Measurements from ENCODE around the gene ZNF512. TPM values are rescaled to one million over a fixed set of nuclear protein-coding genes. Genes with fewer than 3 reads are reported as not detected.

The ZNF512 gene
- total and polyA plus RNA-seq, 2 of the 13 experiments (the other 11 are each of a cell fraction or from before 2014, with no cell fraction given) = 29.8 to 31.0 TPM

DNA sequence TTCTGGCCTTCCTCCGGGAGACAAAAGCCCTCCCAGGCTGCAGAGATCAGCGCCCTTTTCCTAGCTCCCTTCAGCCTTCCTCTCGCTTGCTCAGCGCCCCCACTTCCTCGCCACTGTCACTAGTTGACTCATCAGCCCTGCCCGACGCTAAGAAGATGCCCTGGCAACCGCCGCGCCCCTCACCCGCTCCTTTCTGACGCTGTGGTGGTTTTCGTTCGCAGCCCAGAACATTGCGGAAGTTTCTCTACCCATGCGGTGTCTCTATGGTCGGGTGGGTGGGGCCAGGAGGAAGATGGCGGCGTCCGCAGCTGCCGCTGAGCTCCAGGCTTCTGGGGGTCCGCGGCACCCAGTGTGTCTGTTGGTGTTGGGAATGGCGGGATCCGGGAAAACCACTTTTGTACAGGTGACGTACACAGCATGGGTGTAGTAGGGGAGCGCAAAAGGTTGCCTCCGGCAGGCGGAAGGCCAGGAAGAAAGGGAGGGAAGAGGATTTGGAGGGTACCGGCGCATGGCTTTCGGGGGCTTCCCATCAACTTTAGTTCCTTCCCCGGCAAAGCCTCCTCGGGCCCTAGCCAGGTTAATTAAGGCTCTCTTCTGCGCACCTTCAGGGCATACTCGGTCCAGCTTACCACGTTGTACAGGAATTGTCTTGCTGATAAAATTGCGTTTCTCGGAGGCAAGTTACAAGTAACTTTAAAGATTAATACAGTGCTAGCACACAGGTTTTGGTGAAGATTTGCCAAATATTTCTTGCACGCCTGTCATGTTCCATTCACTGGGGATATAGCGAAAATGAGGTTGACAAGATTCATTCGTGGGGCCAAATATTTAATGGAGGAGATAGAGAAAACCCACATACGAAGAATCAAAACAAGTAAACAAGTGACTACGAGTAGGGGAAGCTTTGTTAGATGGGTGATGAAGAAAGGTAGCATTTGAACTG, 46.2 kb downstream of the ZNF512 start, which contains the start of the genes CCDC121 and GPN1 (continued):
- TF ChIP-seq MEF2D (CRISPR knock-in tag; IDR thresholded peaks at IDR 0.05) (peak; percentile 81; the same call in 1 of the 2 replicates), RBM22 (optimal IDR thresholded peaks at IDR 0.05; ENCODE audit: low read length) (peak; percentile 58), ZNF256 (CRISPR knock-in tag; conservative IDR thresholded peaks at IDR 0.05) (0 out of 2 replicates have a peak, but pooled peaks have one; percentile 50), ZNF775 (CRISPR knock-in tag; IDR thresholded peaks at IDR 0.05; ENCODE audit: borderline replicate concordance) (no peak), SMAD1 (CRISPR knock-in tag; IDR thresholded peaks at IDR 0.05; ENCODE audit: borderline replicate concordance, low read depth) (peak; percentile 98), GPN1 (CRISPR knock-in tag; IDR thresholded peaks at IDR 0.05; ENCODE audit: borderline replicate concordance) (peak; percentile 83; the same call in 1 of the 2 replicates), JUNB (CRISPR knock-in tag; IDR thresholded peaks at IDR 0.05; ENCODE audit: borderline replicate concordance) (no peak; the same call in 1 of the 2 replicates), MIER2 (CRISPR knock-in tag; IDR thresholded peaks at IDR 0.05) (peak; percentile 22; the same call in 1 of the 2 replicates), ZBTB7A (CRISPR knock-in tag; IDR thresholded peaks at IDR 0.05) (peak; percentile 84), ZNF577 (CRISPR knock-in tag; IDR thresholded peaks at IDR 0.05; ENCODE audit: borderline replicate concordance, low read depth) (0 out of 2 replicates have a peak, but pooled peaks have one; percentile 11), HNRNPLL (IDR thresholded peaks at IDR 0.05; ENCODE audit: low read depth, low read length, poor library complexity, severe bottlenecking) (peak; percentile 96), SP140L (CRISPR knock-in tag; IDR thresholded peaks at IDR 0.05; ENCODE audit: borderline replicate concordance) (peak; percentile 66; the same call in 1 of the 2 replicates), REXO4 (CRISPR knock-in tag; IDR thresholded peaks at IDR 0.05; ENCODE audit: borderline replicate concordance) (no peak), JUN (CRISPR knock-in tag; IDR thresholded peaks at IDR 0.05) (peak; percentile 65; the same call in 1 of the 2 replicates), ZNF703 (CRISPR knock-in tag; IDR thresholded peaks at IDR 0.05; ENCODE audit: borderline replicate concordance) (no peak), CAMTA2 (CRISPR knock-in tag; IDR thresholded peaks at IDR 0.05; ENCODE audit: borderline replicate concordance) (peak; percentile 42; the same call in 1 of the 2 replicates), AGO1 (IDR thresholded peaks at IDR 0.05; ENCODE audit: low read depth, low read length, poor library complexity, severe bottlenecking) (peak; percentile 81), TMF1 (CRISPR knock-in tag; IDR thresholded peaks at IDR 0.05; ENCODE audit: low read depth) (peak; percentile 56; the same call in 1 of the 2 replicates), ADNP (CRISPR knock-in tag; IDR thresholded peaks at IDR 0.05) (no peak), ZNF251 (CRISPR knock-in tag; IDR thresholded peaks at IDR 0.05) (no peak), FOSL2 (CRISPR knock-in tag; IDR thresholded peaks at IDR 0.05) (peak; percentile 94), CHD4 (IDR thresholded peaks at IDR 0.05; ENCODE audit: borderline replicate concordance, low read length) (no peak)
- TF ChIP-seq, protein P1, sequence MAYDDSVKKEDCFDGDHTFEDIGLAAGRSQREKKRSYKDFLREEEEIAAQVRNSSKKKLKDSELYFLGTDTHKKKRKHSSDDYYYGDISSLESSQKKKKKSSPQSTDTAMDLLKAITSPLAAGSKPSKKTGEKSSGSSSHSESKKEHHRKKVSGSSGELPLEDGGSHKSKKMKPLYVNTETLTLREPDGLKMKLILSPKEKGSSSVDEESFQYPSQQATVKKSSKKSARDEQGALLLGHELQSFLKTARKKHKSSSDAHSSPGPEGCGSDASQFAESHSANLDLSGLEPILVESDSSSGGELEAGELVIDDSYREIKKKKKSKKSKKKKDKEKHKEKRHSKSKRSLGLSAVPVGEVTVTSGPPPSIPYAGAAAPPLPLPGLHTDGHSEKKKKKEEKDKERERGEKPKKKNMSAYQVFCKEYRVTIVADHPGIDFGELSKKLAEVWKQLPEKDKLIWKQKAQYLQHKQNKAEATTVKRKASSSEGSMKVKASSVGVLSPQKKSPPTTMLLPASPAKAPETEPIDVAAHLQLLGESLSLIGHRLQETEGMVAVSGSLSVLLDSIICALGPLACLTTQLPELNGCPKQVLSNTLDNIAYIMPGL (CRISPR knock-in tag; IDR thresholded peaks at IDR 0.05; ENCODE audit: borderline replicate concordance in 1 of 2, low read depth in 1 of 2) = peak; percentile 87 to 91
- TF ChIP-seq, protein P2, sequence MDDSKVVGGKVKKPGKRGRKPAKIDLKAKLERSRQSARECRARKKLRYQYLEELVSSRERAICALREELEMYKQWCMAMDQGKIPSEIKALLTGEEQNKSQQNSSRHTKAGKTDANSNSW (CRISPR knock-in tag; IDR thresholded peaks at IDR 0.05; ENCODE audit: borderline replicate concordance) = peak; percentile 66; the same call in 1 of the 2 replicates
- TF ChIP-seq, protein P3, sequence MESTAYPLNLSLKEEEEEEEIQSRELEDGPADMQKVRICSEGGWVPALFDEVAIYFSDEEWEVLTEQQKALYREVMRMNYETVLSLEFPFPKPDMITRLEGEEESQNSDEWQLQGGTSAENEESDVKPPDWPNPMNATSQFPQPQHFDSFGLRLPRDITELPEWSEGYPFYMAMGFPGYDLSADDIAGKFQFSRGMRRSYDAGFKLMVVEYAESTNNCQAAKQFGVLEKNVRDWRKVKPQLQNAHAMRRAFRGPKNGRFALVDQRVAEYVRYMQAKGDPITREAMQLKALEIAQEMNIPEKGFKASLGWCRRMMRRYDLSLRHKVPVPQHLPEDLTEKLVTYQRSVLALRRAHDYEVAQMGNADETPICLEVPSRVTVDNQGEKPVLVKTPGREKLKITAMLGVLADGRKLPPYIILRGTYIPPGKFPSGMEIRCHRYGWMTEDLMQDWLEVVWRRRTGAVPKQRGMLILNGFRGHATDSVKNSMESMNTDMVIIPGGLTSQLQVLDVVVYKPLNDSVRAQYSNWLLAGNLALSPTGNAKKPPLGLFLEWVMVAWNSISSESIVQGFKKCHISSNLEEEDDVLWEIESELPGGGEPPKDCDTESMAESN (CRISPR knock-in tag; conservative IDR thresholded peaks at IDR 0.05) = peak; percentile 80
